Activated CD4-positive, CD25-positive, alpha-beta regulatory T cell (primary cell): Measurements from ENCODE around the gene MGLL.
"Not testable (repeated sequence)": the region's sequence is repeated elsewhere in the genome, so short reads cannot be mapped to it uniquely, and the experiment has no call there.

ENCODE experiments used
- DNase-seq, 4 experiments: peaks; one replicate each; lab custom pipeline; 2025; lab: John Stamatoyannopoulos, UW

Gene MGLL

GRCh38 chr3:127688416-127689265 lies 133.7 kb downstream of the MGLL start:
- no peak for DNase-seq

DNA sequence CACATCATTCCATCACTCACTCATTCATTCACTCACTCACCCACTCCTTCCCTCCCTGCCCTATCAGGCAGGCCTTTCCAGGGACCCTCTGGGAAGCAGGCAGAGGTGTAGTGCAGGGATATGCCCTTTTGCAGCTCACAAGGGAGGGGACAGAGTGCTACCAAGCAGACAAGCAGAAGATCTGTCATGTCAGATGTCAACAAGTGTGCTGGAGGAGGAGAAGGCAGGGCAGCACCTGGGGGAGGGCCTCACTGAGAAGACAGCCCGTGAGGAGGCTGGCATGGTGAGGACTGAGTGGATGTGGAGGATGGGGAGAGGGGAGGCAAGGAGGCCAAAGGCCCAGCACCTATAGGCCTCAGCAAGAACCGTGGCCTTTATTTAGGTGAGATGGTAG lies 134.3 kb downstream of the MGLL start:
- no peak for DNase-seq

GRCh38 chr3:127687228-127687737 lies 135.0 kb downstream of the MGLL start:
- no peak for DNase-seq

DNA sequence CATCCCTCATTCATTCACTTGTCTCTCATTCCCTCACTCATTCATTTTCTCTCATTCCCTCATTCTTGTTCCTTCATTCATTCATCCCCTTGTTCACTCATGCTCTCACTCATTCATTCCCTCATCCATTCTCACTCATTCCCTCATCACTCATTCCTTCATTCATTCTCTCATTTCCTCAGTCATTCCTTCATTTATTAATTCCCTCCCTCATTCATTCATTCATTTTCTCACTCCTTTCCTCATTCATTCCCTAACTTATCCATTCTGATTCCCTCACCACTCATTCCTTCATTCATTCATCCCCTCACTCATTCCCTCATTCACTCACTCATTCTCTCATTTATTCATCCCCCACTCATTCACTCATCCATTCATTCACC lies 135.8 kb downstream of the MGLL start:
- DNase-seq: no peak

- no peak for DNase-seq
Observed at GRCh38 chr3:127685708-127686511, 136.4 kb downstream of the MGLL start.

- no peak for DNase-seq
Observed at GRCh38 chr3:127684871-127685707, 137.2 kb downstream of the MGLL start.

GRCh38 chr3:127682561-127682960 lies 139.8 kb downstream of the MGLL start:
- no peak for DNase-seq

DNA sequence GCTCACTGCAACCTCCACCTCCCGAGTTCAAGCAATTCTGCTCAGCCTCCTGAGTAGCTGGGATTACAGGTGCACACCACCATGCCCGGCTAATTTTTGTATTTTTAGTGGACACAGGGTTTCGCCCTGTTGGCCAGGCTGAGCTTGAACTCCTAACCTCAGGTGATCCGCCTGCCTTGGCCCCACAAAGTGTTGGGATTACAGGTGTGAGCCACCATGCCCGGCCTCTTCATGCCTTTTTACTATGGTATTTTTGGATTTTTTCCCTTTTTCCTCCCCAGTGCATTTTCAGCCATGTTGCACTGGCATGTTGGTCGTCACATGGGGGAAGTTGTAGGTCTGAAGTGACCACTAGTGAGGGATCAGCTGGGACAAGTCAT lies 140.2 kb downstream of the MGLL start:
- not testable (repeated sequence) for DNase-seq

DNA sequence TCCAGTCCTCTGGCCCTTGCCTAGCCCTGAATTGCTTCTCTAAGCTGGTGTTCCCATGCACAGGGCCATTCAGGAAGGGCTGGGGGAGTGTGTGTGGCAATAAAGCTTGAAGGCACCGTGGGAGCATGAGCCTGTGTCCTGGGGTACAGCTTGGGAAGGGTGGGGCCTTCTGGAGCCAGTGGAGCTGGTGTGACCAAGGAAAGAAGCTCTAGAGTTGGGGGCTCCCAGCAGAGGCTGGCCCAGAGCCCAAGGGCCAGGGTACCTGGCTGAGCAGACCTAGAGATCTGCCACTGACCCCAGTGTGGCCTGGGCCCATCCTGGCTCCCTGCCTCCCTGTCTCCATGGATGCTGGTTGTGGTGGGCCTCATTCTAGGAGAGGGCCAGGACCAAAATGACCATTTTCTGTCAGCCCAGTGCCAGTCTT lies 141.5 kb downstream of the MGLL start:
- no peak for DNase-seq

DNA sequence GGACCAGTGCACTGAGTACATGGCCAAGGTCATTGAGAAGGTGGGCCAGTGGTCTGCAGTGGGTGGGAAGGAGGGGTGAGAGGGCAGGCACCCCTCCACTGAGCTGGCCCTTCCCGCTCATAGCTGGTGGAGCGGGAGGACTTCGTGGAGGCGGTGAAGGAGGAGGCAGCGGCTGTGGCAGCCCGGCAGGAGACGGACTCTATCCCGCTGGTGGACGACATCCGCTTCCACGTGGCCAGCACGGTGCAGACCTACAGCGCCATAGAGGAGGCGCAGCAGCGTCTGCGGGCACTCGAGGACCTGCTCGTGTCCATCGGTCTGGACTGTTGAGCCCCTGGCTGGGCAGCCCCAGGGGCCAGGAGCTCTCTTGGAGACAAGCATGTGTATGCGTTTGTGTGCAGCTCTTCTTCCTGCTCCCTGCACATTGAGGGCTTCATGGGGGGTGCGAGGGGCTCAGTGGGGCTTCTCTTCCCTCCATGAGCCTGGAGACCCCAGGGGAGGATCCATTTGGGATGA lies 142.1 kb downstream of the MGLL start:
- no peak for DNase-seq

DNA sequence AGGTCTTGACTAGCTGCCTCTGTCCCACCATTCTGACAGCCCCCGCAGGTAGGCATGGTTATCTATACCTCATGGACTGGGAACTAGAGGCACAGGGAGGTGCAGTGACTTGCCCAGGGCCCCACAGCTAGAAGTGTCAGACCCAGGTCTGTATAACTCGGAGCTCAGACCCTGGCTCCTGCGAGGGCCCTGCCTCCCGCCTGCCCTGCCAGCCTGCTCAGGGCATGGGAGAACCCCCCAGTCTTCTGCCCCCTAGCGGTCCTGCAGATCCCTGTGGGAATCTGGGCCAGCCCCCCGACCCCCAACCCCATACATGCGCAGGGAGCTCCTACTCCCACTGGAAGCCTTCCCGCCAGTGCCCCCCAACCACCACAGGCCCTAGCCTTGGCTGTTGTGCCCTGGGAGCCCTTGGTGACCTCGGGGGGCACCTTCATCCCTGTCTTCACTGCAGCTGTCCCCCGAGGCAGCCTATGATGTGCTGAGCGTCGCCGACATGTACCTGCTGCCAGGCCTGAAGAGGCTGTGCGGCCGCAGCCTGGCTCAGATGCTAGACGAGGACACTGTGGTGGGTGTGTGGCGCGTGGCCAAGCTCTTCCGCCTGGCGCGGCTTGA lies 142.7 kb downstream of the MGLL start:
- DNase-seq: no peak

DNA sequence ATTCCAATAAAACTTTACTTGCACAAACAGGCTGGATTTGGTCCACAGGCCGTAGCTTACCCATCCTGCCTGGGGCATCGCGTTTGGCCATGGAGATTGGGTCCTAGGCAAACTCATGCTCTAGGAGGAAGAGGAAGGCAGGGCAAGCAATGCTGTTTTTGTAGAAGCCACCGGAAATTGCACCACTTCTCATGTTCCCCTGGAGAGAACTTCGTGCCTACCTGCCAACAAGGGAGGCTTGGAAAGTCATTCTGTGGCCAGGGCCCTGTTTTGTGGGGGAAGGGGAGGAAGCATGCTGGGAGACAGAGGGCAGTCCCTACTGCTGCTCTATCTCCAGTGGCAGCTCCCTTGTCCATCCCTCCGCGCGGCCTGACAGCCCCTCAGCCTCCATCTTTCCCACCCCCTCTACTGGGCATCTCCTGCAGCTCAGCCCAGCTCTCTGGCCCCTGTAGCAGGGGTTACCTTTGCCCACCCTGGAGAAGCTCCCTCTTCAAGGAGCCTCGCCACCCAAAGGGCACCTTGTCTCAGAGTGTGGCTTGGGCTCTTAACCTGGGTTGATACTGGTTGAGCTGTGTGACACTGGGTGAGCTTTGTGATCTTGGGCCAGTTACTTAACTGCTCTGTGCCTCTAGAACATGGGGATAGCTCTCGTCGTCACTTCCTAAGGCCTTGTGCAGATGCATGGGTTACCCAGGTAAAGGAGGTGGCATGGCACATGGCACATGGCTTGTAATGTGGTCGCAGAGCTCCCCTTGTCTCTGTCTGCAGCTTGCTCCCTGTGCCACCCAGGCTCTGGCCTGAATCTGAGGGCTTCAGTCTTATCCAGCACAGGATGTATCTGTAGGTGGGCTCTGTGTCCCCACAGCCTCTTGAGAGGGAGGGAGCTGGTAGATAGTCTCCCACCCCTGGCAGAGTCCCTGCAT lies 143.4 kb downstream of the MGLL start:
- no peak for DNase-seq

GRCh38 chr3:127678315-127678599 lies 144.1 kb downstream of the MGLL start:
- DNase-seq: no peak

DNA sequence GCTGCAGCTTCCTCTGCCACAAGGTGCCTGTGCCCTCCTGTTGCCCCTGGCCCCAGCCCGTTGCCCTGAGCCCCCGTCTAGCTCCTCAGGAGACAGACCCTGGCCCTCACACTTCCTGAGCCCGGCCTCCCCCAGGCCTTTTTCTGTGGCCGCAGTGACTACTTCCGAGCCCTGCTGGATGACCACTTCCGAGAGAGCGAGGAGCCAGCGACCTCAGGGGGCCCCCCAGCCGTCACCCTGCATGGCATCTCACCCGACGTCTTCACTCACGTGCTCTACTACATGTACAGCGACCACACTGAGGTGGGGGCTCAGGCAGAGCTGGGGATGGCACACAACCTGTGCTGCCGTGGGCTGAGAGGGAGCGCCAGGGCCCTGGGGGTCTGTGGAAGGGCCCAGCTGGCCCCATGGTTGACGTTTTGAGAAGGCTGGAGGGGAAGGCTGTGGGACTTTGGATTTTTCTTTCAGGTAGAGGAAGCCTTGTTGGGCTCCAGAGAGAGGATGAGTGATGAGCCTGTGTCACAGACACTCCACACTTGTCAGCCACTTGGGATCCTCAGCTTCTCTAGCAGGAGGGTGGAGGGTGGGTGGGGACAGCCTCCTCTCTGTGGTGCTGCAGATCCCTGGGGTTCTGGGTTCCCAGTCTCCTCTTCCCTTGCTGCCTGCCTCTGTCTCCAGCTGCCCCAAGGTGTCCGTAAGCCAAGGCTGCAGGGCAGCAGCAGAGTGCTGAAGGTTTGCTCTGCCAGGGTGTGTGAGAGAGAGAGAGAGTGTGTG lies 144.6 kb downstream of the MGLL start:
- no peak for DNase-seq

GRCh38 chr3:127676921-127677351 lies 145.4 kb downstream of the MGLL start:
- DNase-seq: no peak

DNA sequence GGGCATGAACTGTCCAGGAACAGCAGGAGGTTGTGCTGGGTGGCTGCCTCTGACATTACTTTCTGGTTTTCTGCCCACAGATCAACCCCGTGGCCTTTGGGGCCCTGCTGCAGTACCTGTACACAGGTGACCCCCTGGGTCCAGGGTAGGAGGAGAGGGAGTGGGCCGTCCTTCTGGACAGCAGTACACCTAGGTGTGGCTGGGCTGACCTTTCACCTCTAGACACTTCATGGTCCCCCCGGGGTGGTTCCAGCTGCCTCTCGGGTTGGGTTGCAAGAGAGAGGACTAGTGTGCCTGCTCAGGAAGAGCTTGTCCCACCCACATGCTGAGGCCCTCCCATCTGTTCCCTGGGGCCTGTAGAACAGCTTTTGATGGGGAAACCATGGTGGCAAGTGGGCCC lies 145.9 kb downstream of the MGLL start:
- DNase-seq: no peak

- DNase-seq: no peak
Observed at GRCh38 chr3:127675651-127676391, 146.5 kb downstream of the MGLL start.

DNA sequence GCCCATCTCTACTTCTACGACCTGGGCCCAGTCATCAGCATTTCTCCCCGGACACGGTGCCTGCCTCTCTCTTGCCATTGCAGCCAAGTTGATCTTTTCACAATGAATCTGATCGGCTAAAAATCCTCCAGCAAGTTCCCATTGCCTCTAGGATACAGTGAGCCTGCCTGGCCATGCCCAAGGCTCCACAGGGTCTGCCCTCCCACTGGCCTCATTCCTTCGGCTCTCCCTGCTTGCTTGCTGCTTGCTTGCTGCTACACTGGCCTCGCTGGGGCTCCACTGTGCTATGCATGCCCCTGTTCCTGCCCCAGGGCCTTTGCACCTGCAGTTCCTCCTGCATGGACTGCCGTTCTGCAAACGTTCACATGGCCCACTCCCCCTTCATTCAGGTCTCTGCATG lies 147.5 kb downstream of the MGLL start:
- no peak for DNase-seq

- no peak for DNase-seq
Observed at GRCh38 chr3:127674101-127674721, 148.1 kb downstream of the MGLL start.
